Right forelimb (tissue), 1 donor: ENCODE data around the gene KIAA1210.

Experiments used
- DNase-seq: peaks from one replicate; pipeline ENCODE4 v3.0.0-alpha.2; 2018

KIAA1210 gene

GRCh38 chrX:119127650-119128049 lies at the start of gene KIAA1210:
Gene KIAA1210, minus strand, starts transcription at chrX:119127812. Its CDS starts 4,170 bp downstream, at chrX:119123642.
- DNase-seq = no peak

GRCh38 chrX:119177278-119177677 lies 49.7 kb upstream of the KIAA1210 start:
- no peak for DNase-seq

GRCh38 chrX:119174900-119175299 lies 47.3 kb upstream of the KIAA1210 start:
- DNase-seq = no peak

GRCh38 chrX:119168104-119168503 lies 40.5 kb upstream of the KIAA1210 start:
- no peak for DNase-seq

GRCh38 chrX:119158226-119158625 lies 30.6 kb upstream of the KIAA1210 start:
- no peak for DNase-seq

GRCh38 chrX:119156241-119156640 lies 28.6 kb upstream of the KIAA1210 start:
- no peak for DNase-seq

GRCh38 chrX:119155416-119156035 lies 27.9 kb upstream of the KIAA1210 start:
- DNase-seq = no peak

GRCh38 chrX:119151051-119151380 lies 23.4 kb upstream of the KIAA1210 start:
- peak; percentile 44 for DNase-seq

GRCh38 chrX:119150163-119151050 lies 22.8 kb upstream of the KIAA1210 start:
- no peak for DNase-seq

- DNase-seq = no peak
Measured at GRCh38 chrX:119147486-119147885, 19.9 kb upstream of the KIAA1210 start.

- DNase-seq = peak; percentile 45
Measured at GRCh38 chrX:119145241-119145653, 17.6 kb upstream of the KIAA1210 start.

- no peak for DNase-seq
Measured at GRCh38 chrX:119134466-119134865, 6.9 kb upstream of the KIAA1210 start.

GRCh38 chrX:119132961-119133360 lies 5.3 kb upstream of the KIAA1210 start:
- DNase-seq = no peak

- DNase-seq = no peak
Measured at GRCh38 chrX:119132316-119132715, 4.7 kb upstream of the KIAA1210 start.

GRCh38 chrX:119130911-119131310 lies 3.3 kb upstream of the KIAA1210 start:
- no peak for DNase-seq

GRCh38 chrX:119121341-119121740 lies 6.3 kb downstream of the KIAA1210 start:
- no peak for DNase-seq

GRCh38 chrX:119118780-119119395 lies 8.7 kb downstream of the KIAA1210 start:
- peak; percentile 65 for DNase-seq

- no peak for DNase-seq
Measured at GRCh38 chrX:119107206-119107605, 20.4 kb downstream of the KIAA1210 start.

GRCh38 chrX:119105826-119106225 lies 21.8 kb downstream of the KIAA1210 start:
- no peak for DNase-seq

GRCh38 chrX:119101168-119101567 lies 26.4 kb downstream of the KIAA1210 start:
- DNase-seq = no peak

- DNase-seq = no peak
Measured at GRCh38 chrX:119095936-119096335, 31.7 kb downstream of the KIAA1210 start.

GRCh38 chrX:119094819-119095218 lies 32.8 kb downstream of the KIAA1210 start:
- no peak for DNase-seq

GRCh38 chrX:119093991-119094735 lies 33.4 kb downstream of the KIAA1210 start:
- DNase-seq = no peak
